HG03558 (cell line): ENCODE measurements around the gene E2F6.

ENCODE experiments used
- ATAC-seq: cut with Tn5 transposase; IDR thresholded peaks from one replicate; pipeline ENCODE4 v1.9.1; 2021; ENCODE audit warnings: moderate number of reproducible peaks; ENCODE audit not compliant: unreplicated experiment; ENCODE audit errors: extremely low read depth

Gene E2F6

GRCh38 chr2:11465110-11465484 is 864 bp downstream of the E2F6 start:
- ATAC-seq = no peak

GRCh38 chr2:11459816-11460215 is 6.1 kb downstream of the E2F6 start:
- ATAC-seq = no peak

- ATAC-seq = no peak
Measured at GRCh38 chr2:11458753-11459152, 7.2 kb downstream of the E2F6 start.

GRCh38 chr2:11457935-11458334 is 8.0 kb downstream of the E2F6 start:
- ATAC-seq = no peak

- ATAC-seq = no peak
Measured at GRCh38 chr2:11456251-11456650, 9.7 kb downstream of the E2F6 start.

- ATAC-seq = no peak
Measured at GRCh38 chr2:11454824-11455223, 11.1 kb downstream of the E2F6 start.

GRCh38 chr2:11450791-11451190 is 15.2 kb downstream of the E2F6 start:
- no peak for ATAC-seq

GRCh38 chr2:11446733-11447248 is 19.2 kb downstream of the E2F6 start:
- no peak for ATAC-seq

- ATAC-seq = no peak
Measured at GRCh38 chr2:11444737-11445136, 21.2 kb downstream of the E2F6 start.

- ATAC-seq = no peak
Measured at GRCh38 chr2:11438555-11439080, 27.3 kb downstream of the E2F6 start.

GRCh38 chr2:11437602-11438001 is 28.4 kb downstream of the E2F6 start:
- ATAC-seq = no peak

- no peak for ATAC-seq
Measured at GRCh38 chr2:11435036-11435435, 30.9 kb downstream of the E2F6 start.

GRCh38 chr2:11434443-11434842 is 31.5 kb downstream of the E2F6 start:
- ATAC-seq = no peak

GRCh38 chr2:11433822-11434221 is 32.1 kb downstream of the E2F6 start:
- ATAC-seq = no peak

- no peak for ATAC-seq
Measured at GRCh38 chr2:11430729-11431128, 35.2 kb downstream of the E2F6 start.

GRCh38 chr2:11427224-11427623 is 38.7 kb downstream of the E2F6 start:
- no peak for ATAC-seq

- ATAC-seq = no peak
Measured at GRCh38 chr2:11422901-11423435, 43.0 kb downstream of the E2F6 start.

- ATAC-seq = no peak
Measured at GRCh38 chr2:11422491-11422865, 43.5 kb downstream of the E2F6 start.

- ATAC-seq = no peak
Measured at GRCh38 chr2:11421863-11422490, 44.0 kb downstream of the E2F6 start.

- no peak for ATAC-seq
Measured at GRCh38 chr2:11420671-11421070, 45.3 kb downstream of the E2F6 start.

- ATAC-seq = no peak
Measured at GRCh38 chr2:11420190-11420589, 45.8 kb downstream of the E2F6 start.

GRCh38 chr2:11419781-11420180 is 46.2 kb downstream of the E2F6 start:
- no peak for ATAC-seq
